K562 (cell line): ENCODE measurements around the gene HCRT. TPM values are rescaled to one million over a fixed set of nuclear protein-coding genes. Genes with fewer than 3 reads are reported as not detected.

ENCODE experiments used
- SAP30 ChIP-seq: fragments of 200-600 bp; sonication (generic); IDR thresholded peaks from 2 replicates; pipeline ENCODE4 v1.6.1; 2012; ENCODE audit warnings: borderline replicate concordance, low read depth, mild to moderate bottlenecking, moderate library complexity, low read length, control low read depth, inconsistent platforms; ENCODE audit not compliant: insufficient read depth, poor library complexity, severe bottlenecking
- ZNF318 ChIP-seq, 2 experiments: fragments of 450-650 bp; IDR thresholded peaks; 2 replicates each; pipeline ENCODE4 v1.6.1; 2016; ENCODE audit warnings: mild to moderate bottlenecking in 2 of 2, borderline replicate concordance in 1 of 2, low read depth in 1 of 2, moderate library complexity in 1 of 2
- ZNF609 ChIP-seq: sonication (generic); formaldehyde crosslinking; IDR thresholded peaks from 2 replicates; pipeline ENCODE4 v1.8.1; 2023; ENCODE audit warnings: missing genetic modification reagents, mild to moderate bottlenecking, borderline replicate concordance
- polyA plus RNA-seq, 8 experiments: library from polyadenylated mRNA; depleted of rRNA in 4 of 8; stranded (reverse) in 5 of 8; unstranded in 3 of 8; fragments of >200 nt; fragmentation: Nextera tagmentation in 2 of 8; fragmentation: Illumina TruSeq in 1 of 8; extraction: Ambion mirVana in 2 of 8; extraction: Trizol in 1 of 8; gene quantifications; 2 replicates each; pipeline versions ENCODE4 v1.2.1 to v1.2.3, GENCODE V29; 2011 to 2014; ENCODE audit warnings: inconsistent platforms in 1 of 8, missing spikeins in 1 of 8
- total RNA-seq, 7 experiments: library from RNA; depleted of rRNA in 6 of 7; stranded (reverse); fragments of >200 nt in 6 of 7; fragmentation: Illumina TruSeq in 2 of 7; extraction: Trizol in 2 of 7; gene quantifications; 2 replicates each; pipeline versions ENCODE4 v1.2.1 to v1.2.3, GENCODE V29; 2011 to 2021; ENCODE audit warnings: low replicate concordance in 1 of 7

The HCRT gene
- total and polyA plus RNA-seq, 9 of the 15 experiments (the other 6 are each of a cell fraction or from before 2014, with no cell fraction given): not detected

GRCh38 chr17:42180922-42181850, 4.1 kb downstream of the HCRT start, which contains the start of gene KCNH4 (continued):
- no peak for TF ChIP-seq ZNF609 (CRISPR knock-in tag)
- TF ChIP-seq ZNF318 (IDR thresholded peaks at IDR 0.05; ENCODE audit: borderline replicate concordance in 1 of 2, low read depth in 1 of 2): no peak
- peak; percentile 51 for TF ChIP-seq SAP30
